Mammary epithelial cell (primary cell): ENCODE results near the gene DAAM2.

Experiments used
- EZH2 ChIP-seq: IDR thresholded peaks from 2 replicates; pipeline ENCODE4 v1.6.1; 2012; ENCODE audit warnings: low read length, inconsistent platforms, borderline replicate concordance
- TF ChIP-seq, protein P1 (sequence below), 2 donors: IDR thresholded peaks in 1 of 2; conservative IDR thresholded peaks in 1 of 2; 2 replicates each; pipeline ENCODE4 v1.5.1; 2011 to 2012; ENCODE audit warnings: inconsistent platforms in 2 of 2, low read length in 2 of 2, mild to moderate bottlenecking in 2 of 2, control low read depth in 1 of 2, low read depth in 1 of 2; ENCODE audit not compliant: insufficient read depth in 1 of 2; ENCODE audit errors: extremely low read depth in 1 of 2

GRCh38 chr6:39820553-39820952, 28.4 kb downstream of the DAAM2 start:
- TF ChIP-seq, protein P1, sequence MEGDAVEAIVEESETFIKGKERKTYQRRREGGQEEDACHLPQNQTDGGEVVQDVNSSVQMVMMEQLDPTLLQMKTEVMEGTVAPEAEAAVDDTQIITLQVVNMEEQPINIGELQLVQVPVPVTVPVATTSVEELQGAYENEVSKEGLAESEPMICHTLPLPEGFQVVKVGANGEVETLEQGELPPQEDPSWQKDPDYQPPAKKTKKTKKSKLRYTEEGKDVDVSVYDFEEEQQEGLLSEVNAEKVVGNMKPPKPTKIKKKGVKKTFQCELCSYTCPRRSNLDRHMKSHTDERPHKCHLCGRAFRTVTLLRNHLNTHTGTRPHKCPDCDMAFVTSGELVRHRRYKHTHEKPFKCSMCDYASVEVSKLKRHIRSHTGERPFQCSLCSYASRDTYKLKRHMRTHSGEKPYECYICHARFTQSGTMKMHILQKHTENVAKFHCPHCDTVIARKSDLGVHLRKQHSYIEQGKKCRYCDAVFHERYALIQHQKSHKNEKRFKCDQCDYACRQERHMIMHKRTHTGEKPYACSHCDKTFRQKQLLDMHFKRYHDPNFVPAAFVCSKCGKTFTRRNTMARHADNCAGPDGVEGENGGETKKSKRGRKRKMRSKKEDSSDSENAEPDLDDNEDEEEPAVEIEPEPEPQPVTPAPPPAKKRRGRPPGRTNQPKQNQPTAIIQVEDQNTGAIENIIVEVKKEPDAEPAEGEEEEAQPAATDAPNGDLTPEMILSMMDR (conservative IDR thresholded peaks at IDR 0.05 in 1 of 2, IDR thresholded peaks at IDR 0.05 in 1 of 2; ENCODE audit: extremely low read depth in 1 of 2, insufficient read depth in 1 of 2, low read depth in 1 of 2, low read length in 2 of 2), result no peak
- no peak for TF ChIP-seq EZH2
